Measurements from ENCODE around the gene IL17RE. TPM values are rescaled to one million over a fixed set of nuclear protein-coding genes. Genes with fewer than 3 reads are reported as not detected.
A peak's percentile ranks its signal among the peaks of the same experiment; 100 is the strongest.
"Not testable (repeated sequence)": the region's sequence is repeated elsewhere in the genome, so short reads cannot be mapped to it uniquely, and the experiment has no call there.

IL17RE gene
- total RNA-seq, 1 donor from 2014 or later: 1.3 TPM

DNA sequence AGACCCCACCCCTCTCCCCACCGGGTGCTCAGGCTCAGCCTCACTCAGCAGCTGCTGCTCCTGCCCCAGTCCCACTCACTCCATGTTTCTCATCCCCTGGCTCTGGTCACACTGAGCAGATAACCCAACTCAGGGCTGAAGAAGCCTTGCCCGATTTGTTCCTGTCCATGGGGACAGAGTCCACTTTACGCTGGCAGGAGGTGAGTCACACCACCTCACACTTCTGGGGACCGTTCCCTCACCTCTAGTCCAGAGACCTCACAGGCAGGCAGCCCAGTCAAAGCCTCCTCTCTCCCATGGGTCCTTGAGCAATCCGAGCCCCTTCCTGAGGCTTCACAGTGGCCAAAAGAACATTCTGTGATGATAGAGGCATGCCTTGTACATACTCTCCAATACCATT is 23.9 kb upstream of the IL17RE start:
- no peak for DNase-seq (ENCODE audit: extremely low read depth, low read depth, low spot score)

DNA sequence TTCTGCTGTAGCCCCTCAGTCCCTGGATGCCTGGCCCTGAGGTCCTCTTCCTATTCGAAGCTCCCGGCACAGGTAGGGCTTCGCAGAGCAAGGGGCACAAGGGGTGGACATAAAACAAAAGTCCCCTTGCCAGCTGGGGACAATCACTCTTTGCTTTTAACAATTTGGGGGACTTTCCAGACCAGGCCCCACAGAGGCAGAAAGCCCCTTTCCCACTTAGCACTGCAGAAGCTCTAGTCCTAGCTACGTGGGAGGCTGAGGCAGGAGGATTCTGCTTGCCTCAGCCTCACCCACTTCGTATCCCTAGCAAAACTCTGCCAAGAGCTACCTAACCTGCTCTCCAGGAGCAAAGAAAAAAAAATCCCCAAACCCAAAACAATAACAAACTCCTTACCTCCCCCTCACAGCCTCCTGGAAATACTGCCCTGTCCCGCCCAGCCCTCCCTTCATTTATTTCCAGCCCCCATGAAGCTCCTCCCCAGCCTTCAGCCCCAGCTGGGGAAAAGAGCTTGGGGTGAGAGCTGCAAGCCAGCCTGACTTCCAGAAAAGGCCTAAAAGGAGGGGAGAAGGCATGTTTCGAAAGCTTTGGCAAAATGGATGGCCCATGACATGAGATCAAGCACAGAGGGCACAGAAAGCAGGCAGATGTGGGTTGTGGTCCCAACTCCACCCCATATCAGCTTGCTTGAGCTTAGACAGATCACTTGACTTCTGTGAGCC is 22.7 kb upstream of the IL17RE start, which contains the start of gene CIDEC:
CIDEC (minus strand) TSS at position 424 of the 720 bp plus-strand sequence. CDS start 1,767 bp downstream, outside the sequence.
- no peak for DNase-seq (ENCODE audit: extremely low read depth, low read depth, low spot score)

DNA sequence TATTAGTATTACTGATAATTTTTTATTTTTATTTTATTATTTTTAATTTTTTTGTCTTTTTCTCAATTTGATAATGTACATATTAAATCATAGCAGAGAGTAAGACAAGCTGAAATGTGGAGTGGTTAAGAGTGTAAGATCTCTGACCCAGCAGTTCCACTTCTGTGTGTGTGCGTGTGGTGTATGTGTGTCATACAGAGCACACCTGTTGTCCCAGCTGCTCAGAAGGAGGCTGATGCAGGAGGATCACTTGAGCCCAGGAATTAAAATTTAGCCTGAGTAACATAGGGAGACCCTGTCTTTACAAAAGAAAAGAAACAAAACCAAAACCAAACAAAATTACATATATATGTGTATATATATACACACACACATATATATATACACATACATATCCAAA is 21.2 kb upstream of the IL17RE start:
- DNase-seq (ENCODE audit: extremely low read depth, low read depth, low spot score): no peak

DNA sequence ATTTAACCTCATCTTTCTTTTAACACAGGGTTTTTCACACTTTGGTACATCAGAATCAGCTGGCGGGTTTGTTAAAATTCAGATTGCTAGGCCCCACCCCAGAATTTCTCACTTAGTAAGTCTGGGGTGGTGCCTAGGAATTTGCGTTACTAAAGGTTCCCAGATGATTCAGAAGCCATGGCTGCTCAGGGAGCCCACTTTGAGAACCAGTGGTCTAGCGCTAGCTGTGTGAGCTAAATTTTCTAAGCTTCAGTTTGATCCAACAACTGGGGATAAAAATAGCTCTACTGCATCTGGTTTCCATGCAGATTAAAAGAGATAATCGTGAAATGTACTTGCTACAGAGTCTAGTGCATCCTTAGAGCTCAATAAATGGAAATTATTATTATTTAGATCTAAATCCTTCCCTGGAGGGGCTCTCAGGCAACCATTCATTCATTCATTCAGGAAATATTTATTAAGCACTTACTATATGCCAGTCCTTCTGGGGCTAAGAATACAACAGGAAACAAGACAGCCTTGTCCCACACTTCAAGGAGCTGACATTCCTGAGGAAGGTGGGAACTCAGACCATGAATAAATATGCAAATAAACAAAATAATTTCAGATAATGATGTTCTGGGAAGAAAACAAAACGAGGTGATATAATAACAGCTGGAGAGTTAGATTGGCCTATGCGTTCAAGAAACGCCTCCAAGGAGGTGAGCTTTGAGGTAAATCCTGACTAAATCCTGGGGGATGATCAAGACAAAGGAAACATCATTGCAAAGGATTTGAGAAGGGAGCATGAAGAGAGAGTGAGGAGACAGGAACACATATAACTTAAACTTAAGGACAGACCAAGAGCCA is 18.7 kb upstream of the IL17RE start:
- DNase-seq (ENCODE audit: extremely low read depth, low read depth, low spot score): no peak

DNA sequence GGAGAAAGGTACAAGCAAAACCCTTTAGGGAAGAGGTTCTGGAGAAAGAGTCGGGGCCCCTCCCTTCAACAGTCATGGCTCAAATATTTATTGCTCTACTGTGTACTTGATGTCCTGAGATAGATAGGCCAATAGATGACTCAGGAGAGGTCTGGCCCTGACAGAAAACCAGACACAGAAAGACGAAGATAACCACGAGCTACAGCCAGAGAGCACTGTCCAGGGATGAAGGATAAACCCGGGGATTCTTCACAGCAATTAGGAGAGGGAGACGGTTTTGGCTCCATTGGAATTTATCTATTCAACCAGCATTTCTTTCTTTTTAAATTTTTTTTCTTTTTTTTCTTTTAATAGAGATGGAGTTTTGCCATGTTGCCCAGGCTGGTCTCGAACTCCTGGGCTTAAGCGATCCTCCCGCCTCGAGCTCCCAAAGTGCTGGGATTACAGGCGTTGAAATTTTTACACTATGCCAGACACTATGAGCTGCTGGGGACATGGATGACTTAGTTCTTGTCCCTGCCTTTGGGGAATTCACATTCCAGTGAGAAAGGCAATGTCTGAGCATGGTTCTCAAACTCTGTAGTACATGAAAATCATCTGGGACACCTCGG is 18.0 kb upstream of the IL17RE start:
- DNase-seq (ENCODE audit: extremely low read depth, low read depth, low spot score): no peak

DNA sequence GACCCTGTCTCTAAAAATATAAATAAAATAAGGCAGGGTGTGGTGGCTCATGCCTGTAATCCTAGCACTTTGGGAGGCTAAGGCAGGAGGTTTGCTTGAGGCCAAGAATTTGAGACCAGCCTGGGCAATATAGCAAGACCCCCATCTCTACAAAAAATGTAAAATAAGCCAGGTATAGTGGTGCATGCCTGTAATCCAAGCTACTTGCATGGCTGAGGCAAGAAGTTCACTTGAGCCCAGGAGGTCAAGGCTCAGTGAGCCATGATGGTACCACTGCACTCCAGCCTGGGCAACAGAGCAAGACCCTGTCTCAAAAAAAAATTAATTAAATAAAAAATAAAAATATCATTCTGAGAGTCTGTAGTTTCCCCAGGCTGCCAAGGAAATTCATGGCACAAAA is 16.3 kb upstream of the IL17RE start:
- no peak for DNase-seq (ENCODE audit: extremely low read depth, low read depth, low spot score)

DNA sequence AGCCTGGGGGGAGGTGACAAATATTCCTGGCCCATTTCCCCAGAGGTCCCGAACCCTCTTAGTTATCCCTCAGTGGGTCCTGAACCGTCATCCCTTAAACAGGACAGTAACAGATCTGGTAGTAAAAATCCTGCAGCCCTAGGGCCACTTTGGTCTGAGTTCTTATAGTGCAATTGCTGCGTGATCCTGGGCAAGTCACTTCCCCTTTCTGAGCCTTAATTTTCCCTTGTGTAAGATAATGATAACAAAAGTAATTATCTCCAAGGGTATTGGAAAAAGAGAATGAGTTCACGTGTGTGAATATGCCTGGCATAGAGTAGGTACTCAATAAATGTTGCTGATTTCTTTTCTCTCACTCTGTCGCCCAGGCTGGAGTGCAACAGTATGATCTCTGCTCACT is 15.2 kb upstream of the IL17RE start:
- DNase-seq (ENCODE audit: extremely low read depth, low read depth, low spot score): no peak

DNA sequence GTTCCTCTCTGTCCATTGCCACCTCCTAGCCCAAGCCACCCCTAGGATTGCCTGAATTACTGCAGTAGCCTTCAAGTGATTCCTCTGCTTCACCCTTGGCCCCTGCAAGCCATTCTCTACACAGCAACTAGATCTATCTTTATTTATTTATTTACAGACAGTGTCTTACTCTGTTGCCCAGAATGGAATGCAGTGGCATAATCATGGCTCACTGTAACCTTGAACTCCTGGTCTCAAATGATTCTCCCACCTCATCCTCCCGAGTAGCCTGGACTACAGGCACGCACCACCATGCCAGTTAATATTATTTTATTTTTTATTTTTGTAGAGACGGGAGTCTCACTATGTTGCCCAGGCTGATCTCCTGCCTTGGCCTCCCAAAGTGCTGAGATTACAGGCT is 14.1 kb upstream of the IL17RE start:
- no peak for DNase-seq (ENCODE audit: extremely low read depth, low read depth, low spot score)

DNA sequence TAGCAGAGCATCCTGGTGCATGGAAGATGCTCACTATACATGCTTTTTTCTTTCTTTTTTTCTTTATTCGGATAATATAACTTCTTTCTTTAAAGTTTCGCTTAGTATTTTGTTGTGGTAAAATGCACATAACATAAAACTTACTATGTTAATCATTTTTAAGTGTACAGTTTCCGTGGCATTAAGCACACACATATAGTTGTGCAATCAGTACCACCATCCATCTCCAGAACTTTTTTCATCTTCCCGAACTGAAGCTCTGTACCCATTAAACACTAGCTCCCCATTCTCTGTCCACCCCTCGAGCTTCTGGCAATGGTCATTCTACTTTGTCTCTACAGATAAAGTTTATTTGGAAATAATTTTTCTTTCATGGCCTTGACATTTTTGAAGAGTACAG is 13.2 kb upstream of the IL17RE start:
- no peak for DNase-seq (ENCODE audit: extremely low read depth, low read depth, low spot score)

DNA sequence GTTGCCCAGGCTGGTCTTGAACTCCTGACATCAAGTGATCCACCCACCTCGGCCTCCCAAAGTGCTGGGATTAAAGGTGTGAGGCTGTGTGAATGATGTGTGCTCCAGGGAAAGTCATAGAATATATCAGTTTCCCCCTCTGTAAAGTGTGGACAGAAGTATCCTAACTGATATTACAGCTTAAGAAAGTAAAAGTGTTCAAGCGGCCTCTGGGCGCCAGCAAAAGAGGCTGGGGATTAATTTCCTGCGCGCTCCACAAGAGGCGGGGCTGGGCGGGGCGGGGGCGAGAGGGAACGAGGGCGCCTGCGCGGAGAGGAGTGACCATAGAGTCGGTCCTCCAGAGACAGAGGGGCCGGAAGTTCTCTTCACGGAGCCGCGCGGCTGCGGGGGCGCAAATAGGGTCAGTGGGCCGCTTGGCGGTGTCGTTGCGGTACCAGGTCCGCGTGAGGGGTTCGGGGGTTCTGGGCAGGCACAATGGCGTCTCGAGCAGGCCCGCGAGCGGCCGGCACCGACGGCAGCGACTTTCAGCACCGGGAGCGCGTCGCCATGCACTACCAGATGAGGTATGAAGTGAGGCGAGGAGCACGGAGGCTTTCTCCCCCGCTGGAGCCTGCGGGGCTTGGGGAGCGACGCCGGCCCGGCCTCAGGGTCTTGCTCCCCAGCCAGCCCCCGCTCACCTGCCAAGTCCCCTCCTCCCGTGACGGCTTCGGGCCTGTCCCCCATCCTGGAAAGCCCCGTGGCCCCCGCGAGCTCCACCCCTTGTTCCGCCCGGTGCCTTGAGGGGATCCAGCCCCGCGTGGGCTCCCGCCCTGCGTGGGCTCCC is 12.2 kb upstream of the IL17RE start, which contains the start of gene JAGN1:
JAGN1 (plus strand) TSS at position 362 of the 823 bp plus-strand sequence; CDS start at position 475, 113 bp downstream.
- DNase-seq (ENCODE audit: extremely low read depth, low read depth, low spot score): peak; percentile 50

DNA sequence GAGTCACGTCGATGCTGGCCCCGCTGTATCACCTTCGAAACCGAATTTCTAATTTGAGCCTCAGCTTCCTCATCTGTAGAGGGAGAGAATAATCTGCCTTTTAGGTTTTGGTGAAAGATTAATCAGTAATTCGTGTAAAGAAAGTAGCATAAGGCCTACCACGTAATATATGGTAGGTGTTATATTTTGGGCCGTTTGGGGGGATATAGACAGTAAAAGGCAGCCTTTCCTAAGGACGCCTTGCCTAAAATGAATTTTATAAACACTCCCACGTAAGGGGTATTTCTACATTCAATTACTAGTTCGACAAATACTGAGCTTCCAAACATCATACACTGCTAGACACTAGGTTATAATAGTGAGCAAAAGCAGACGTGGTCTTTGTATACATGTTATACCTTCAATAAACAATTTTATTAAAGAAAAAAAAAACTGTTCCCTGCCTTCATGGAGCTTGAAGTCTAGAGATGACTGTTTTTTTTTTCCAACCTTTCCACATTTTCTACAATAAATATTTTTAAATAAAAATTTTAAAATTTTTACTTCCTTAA is 11.5 kb upstream of the IL17RE start:
- DNase-seq (ENCODE audit: extremely low read depth, low read depth, low spot score): no peak

DNA sequence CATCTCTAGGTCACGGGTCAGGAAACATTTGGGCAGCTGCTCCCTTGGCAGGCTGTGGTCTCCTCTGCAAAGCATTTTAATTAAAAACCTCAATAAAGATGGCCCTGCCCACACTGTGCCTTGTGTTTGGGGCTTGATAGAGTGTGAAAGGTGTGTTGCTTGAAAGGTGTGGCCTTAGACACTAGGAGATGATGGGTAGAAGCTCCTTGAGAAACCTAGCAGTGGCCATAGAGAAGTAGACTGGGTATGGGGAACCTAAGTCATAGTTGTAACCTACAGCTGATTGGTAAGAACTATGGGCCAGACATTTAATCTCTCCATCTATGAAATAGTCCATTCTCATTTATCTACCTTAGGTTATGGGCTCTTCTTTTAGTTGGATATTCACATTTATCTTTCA is 8.9 kb upstream of the IL17RE start:
- DNase-seq (ENCODE audit: extremely low read depth, low read depth, low spot score): no peak

DNA sequence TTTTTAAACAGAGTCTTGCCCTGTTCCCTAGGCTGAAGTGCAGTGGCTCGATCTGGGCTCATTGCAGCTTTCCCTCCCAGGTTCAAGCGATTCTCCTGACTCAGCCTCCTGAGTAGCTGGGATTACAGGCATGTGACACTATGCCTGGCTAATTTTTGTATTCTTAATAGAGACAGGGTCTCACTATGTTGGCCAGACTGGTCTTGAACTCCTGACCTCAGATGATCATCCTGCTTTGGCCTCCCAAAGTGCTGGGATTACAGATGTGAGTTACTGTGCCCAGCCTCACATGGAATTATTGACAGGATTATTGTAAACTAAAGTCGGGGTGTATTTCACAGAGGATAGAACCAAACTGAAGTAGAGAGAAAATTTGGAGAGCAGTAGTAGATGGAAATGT is 6.9 kb upstream of the IL17RE start:
- DNase-seq (ENCODE audit: extremely low read depth, low read depth, low spot score): not testable (repeated sequence)

DNA sequence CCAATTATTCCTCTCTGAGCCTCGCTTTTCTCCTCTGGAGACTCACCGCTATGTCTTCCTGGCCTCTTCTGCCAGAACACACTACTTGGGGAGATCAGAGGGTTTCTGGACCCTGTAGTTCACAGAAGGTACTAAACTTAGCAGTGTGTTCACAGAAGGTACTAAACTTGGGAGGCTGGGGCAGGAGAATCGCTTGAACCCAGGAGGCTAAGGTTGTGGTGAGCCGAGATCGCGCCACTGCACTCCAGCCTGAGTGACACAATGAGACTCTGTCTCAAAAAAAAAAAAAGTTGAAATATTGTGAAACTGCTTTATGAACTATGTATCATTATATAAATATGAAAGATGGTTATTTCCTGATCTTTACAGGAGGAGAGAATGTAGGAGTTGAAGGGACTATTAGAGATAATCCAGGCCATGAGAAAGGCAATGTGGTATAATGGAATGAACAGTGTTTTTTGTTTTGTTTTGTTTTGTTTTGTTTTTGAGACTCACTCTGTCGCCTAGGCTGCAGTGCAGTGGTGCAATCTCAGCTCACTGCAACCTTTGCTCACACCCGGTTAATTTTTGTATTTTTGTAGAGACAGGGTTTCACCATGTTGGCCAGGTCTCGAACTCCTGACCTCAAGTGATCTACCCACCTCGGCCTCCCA is 5.8 kb upstream of the IL17RE start:
- DNase-seq (ENCODE audit: extremely low read depth, low read depth, low spot score): not testable (repeated sequence)

DNA sequence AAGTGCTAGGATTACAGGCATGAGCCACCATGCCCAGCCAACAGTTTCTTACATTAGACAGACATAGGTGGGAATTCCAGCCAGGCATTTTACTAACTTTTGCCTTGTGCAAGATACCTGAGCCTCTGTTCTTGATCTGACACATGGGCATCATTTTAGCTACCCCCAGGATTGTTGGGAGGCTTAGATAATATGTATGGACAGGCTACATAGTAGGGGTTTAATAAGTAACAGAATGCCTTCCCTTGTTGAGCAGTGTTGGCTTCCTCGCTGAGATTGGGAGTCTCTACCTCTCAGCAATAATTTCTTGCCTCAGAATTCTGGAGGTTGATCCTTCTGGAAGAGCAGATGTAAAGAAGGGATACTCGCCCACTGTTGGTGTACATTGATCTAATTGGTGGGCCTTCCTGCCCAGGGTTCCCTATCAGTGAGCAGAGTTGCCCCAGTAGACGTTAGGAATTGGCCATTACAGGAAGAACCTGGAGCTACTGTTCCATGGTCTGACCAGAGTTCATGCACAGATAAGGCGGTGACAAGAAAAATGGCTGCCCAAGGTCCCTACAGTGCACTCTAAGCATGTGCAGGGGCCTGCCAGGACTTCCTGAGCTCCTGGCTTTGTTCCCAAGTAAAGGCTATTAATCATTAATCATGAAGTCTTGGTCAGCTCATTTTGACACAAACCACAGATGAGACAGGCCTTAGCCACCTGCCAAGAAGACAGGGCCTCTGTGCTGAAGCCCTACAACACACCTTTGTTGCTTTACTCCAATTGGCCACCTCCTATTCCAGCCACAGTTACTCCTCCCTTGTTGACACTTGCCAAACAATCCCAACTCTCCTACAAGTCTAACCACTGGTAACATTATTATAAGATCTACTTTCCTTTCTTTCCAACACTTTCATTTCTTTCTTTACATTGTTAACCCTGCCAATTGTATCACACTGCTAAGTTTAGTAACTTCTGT is 5.0 kb upstream of the IL17RE start:
- peak; percentile 25 for DNase-seq (ENCODE audit: extremely low read depth, low read depth, low spot score)

DNA sequence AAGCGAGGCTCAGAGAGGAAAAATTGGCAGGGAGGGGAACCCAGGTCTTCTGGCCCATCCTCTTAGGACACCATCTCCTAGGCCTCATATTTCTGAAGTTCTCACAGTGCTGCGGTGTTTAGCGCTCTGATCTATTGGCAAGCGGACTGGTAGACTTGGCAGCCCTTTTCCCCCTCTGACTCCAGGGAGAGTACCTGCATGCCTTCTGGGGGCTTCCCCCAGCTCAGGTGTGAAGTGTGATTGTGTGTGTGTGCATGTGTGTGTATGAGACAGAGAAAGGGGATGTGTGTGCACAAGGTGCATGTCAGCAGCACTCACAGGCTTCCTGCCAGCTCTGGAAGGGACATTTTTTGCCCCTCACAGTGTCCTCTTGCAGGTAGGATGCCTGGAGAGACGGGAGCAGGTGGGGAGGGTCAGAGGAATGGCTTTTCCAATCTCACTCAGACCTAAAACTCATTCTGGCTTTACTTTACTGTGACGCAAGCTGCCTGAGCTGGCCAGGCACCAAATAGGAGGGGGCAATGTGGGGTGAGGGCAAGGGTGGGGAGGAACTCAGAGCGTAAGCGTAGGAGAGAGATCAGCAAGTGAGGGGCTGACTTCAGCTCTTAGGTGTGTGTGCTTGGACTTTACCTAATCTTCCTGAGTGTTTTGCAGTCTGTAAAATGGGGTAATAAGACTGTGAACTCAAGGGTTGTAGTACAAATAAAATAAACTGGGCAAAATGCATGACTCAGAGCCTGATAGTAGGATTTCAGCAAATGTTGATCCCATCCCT is 4.0 kb upstream of the IL17RE start:
- DNase-seq (ENCODE audit: extremely low read depth, low read depth, low spot score): no peak

DNA sequence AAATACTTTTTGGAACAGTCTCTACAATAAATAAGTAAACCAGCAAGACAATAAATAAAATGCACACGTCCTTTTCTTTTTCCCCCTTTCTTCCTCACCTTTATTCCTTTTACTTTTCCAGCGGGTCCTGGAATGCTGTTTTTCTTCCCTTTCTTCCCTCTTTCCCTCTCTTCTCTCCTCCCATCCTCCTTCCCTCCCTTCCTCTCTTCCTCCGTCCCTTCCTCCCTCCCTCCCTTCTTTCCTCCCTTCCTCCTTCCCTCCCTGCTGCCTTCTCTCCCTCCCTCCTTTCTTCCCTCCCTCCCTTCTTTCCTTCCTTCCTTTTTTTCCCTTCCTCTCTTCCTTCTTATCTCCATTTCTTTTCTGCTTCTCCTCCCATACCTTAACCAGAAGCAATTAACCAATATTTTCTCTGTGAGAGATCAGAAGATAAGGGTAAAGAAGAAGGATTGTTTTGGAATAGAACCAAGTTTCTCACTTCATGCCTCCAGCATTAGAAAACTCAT is 3.3 kb upstream of the IL17RE start:
- no peak for DNase-seq (ENCODE audit: extremely low read depth, low read depth, low spot score)

DNA sequence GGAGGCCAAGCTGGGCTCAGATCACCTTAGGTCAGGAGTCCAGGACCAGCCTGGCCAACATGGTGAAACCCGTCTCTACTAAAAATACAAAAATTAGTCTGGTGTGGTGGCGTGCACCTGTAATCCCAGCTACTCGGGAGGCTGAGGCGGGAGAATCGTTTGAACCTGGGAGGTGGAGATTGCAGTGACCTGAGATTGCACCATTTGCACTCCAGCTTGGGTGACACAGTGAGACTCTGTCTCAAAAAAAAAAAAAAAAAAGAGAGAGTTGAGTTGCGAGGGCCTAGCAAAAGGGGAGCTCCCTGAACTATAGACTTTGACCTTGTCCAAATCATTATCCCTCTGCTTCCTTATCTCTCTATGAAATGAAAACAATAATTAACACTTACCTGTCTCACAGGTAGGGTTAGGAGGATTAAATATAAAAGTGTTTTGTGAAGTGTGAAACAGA is 1.7 kb upstream of the IL17RE start:
- DNase-seq (ENCODE audit: extremely low read depth, low read depth, low spot score): not testable (repeated sequence)

Data from glomerular endothelial cell (primary cell).